ENCODE results near the gene COL5A1.

COL5A1 gene

DNA sequence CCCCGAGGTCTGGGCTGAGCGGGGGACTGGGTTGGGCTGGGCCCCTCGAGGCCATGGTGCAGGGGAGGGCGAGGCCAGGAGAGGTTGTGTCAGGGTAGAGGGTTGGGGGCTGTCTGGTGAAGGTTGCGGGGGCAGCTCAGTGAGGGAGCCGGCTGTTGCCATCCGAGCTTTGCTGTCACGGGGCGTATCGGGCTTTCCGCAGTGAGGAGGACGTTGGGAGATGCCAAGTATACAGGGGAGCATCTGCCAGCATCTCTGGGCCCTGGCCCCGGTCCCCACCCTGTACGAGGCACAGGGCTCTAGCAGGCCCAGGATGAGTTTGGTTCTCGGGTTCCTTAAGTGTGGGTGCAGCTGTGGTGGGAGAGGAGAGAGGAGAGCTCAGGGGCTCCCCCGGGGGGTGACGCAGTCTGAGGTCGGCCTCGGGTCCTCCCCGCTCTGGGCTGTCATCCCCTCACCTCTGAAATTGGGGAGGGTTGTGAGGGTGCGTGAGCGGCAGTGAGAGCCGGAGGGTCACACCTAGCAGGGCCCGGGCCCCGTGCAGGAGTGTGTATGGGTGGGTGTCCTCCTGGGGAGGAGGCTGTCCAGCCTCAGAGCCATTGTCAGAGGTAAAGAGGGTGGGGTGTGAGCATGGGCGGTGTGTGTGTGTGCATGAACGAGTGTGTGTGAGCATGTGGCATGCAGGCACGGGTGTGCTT lies 87.3 kb downstream of the COL5A1 start:
- ATAC-seq, result no peak
- no peak for DNase-seq

DNA sequence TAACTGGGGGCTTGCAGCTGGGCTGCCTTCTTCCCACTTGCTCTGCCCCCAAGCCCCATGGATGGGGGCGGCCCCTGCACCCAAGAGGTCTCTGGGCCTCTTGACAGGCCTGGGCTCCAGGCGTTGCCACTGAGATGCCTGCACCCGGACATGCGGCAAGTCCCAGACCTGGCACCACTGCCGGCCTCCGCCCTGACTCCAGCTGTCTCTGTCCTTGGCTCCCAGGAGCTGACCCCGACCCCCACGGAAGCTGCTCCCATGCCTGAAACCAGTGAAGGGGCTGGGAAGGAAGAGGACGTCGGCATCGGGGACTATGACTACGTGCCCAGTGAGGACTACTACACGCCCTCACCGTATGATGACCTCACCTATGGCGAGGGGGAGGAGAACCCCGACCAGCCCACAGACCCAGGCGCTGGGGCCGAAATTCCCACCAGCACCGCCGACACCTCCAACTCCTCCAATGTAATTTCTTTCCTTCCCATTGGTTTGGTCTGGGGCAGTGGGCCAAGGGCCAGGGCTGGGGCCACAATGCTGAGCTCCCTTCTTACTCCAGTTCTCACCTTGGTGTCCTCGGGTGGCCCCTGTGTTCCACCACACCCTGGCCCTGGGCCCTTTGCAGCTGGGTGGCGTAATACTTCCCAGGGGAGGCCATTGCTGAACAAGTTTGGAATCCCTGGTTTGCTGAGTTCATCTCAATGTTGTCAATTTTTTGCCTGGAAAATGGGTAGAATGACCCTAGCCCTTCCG lies 88.6 kb downstream of the COL5A1 start:
- ATAC-seq (no peak), DNase-seq (no peak)

DNA sequence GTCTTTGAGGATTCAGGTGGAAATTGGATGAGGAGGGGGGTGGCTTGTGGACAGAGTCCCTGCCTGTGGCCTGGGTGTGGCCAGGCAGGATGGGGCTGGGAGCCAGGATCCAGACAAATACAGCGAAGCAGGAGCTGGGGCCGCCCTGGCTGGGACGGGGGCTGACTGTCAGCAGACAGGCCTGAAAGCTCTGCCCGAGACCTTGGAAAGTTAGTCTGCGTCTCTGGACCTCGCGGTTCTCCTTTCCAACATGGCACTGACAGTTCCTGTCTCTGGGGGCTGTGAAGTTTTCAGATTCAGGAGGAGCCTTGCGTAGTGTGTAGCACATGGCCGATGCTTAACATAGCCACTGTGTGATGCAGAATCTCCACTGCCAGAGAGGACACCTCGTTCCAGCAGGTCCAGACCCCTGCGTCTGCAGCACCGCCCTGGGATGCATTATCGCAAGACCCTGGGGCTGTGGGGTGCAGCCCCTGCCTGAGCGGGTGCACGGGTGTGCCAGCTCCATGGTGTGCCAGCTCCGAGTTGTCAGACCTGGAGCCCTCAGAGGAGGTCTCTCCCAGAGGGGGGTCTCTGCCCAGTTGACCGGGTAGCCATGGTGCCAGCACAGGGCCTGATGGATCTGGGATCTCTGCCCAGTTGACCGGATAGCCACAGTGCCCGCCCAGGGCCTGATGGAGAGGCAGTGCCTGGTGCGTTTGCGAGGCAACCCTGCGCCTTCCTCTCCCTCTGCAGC lies 89.3 kb downstream of the COL5A1 start:
- ATAC-seq (no peak), DNase-seq (no peak)

DNA sequence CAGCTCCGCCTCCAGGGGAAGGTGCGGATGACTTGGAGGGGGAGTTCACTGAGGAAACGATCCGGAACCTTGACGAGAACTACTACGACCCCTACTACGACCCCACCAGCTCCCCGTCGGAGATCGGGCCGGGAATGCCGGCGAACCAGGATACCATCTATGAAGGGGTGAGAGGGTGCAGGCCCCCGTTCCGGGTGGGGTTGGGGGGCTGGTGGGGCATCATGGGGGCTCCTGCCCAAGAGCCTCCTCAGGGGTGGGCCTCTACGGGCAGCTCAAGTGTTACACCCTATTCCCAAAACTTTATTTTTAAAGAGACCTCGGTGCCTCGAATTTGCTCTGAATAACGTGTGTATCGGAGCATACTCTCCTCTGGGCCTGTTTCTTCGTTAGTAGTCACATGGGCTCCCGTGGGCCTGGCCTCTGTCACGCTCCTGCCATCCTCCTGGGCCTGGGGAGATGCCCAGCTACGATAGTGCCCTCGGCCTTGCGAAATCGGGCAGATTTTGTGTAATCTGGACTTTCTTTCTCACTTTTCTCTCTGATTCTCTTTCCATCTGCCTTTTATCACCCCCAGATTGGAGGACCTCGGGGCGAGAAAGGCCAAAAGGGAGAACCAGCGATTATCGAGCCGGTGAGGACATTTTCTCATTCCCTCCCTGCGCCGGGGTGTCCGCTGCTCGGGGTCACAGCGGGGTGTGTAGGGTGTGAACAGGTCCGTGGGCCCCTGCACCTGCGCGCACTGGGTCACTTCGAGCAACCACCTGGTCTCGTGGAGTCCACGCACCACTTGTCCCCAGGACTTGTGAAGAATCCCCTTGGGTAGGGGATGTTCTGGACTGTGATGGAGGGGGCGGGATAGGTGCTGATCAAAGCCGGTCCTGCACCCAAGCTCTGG lies 90.1 kb downstream of the COL5A1 start:
- ATAC-seq, result no peak
- DNase-seq, result no peak

DNA sequence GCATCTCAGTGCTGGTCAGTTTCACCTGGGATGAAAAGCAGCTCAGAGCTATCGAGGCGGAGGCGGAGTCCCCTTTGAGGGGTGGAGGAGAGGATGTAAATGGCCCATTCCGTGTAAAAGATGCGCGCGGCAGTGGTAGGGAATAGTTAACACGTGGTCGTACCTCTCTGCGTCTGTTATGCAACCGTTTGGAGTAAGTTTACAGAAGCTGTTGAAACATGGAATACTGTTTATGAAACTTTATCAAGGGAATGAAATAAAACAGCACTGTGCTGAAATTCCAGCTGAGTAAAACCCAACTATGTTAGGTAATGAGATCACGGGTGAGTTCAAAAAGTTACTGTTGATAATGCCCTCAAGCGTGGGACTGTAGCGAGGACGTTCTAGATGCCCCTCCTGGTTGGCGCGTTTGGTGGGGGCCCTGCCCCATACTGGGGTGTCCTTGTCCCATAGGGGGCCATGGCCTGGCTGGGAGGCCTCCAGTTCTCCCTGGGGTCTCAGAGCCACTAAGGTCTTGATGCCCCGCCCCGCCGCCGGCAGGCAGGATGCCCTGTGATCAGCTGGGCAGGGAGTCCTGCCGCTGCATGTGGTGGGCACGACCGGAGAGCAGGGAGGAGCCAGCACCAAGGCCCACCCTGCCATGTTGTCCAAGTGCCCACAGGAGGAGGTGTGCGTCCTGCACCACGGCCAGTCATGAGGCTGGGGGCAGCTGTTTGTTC lies 90.9 kb downstream of the COL5A1 start:
- DNase-seq (no peak), ATAC-seq (no peak)

DNA sequence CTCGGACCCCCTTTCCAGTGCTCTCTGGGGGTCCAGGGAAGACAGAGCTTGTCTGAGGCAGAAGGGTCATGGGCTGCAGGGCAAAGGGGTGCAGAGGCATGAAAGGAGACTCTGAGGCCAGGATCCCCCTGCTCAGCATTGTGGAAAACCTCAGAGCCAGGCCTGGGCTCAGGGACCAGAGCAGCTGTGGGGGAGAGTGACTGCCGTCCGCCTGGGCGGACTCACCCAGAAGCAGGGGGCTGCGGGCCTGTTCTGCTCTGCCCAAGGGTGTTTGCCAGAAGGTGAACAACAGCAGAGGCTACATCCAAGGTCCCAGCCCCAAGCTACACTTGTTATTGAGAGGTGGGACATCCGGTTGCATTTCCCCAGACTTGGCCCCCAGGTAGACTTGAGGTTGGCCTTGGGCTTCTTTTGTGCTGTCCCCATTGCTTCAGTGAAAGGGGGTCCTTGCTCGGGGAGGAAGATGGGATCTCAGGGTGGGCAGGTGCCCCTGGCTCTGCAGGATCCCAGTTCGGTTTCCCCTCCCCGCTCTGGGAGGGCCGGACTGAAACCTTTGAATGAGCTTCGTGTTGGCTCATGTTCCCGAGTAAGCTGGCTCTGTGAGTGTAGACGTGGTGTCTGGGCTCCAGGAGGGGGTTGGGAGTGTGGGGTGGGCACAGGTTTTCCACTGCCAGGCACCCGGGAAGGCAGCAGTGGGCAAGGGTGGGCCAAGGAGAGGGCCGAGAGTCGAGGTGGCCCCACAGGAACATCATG lies 92.1 kb downstream of the COL5A1 start:
- DNase-seq (no peak), ATAC-seq (no peak)

DNA sequence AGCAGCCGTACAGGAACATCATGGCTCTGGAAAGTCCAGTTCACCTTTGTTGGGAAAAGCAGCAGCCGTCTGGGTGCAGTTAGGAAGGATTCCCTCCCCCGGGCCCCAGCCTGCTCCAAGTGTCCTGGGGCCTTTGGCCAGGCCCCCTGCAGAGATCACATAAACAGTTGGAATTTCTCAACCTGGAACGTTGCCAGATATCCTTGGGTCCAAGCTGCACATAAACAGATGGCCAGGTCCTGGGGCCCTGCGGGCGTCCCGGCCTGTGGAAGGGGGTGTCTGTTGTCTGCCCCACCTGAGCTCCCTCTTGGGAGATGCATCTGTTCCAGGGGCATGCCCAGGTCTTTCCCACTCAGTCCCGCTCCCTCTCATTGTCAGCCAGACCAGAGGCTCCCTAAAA lies 92.7 kb downstream of the COL5A1 start:
- no peak for DNase-seq

DNA sequence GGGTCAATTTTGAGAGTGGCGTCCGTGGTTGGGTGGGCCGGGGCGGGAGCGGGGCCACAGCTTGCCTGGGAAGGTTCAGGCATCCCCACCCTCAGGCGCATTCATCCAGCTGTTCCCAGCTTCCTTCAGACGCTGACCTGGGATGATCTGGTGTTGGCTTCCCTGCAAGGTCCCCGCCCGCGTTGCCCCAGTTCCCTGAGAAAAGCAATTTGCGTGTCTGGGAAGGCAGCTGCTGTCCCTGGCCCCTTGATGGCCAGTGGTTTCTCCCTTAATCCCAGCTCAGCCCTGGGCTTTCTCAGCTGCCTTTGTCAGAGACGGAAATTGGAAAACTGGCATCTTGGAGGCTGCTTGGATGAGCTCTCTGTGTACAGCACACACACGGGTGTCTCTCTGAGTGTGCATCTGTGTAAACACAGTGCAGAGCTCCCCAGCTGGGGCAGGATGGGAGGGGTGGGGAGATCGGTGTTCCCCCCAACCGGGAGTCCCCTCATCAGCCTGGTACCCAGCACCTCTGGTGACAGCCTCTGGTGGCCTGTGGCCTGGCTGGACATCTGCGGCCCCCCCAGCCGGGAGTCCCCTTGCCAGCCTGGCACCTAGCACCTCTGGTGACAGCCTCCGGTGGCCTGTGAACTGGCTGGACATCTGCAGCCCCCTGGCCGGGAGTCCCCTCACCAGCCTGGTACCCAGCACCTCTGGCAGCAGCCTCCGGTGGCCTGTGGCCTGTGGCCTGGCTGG lies 94.0 kb downstream of the COL5A1 start:
- ATAC-seq (no peak), DNase-seq (no peak)

More for the DNA sequence above, 92.7 kb downstream of the COL5A1 start:
- ATAC-seq, result no peak

DNA sequence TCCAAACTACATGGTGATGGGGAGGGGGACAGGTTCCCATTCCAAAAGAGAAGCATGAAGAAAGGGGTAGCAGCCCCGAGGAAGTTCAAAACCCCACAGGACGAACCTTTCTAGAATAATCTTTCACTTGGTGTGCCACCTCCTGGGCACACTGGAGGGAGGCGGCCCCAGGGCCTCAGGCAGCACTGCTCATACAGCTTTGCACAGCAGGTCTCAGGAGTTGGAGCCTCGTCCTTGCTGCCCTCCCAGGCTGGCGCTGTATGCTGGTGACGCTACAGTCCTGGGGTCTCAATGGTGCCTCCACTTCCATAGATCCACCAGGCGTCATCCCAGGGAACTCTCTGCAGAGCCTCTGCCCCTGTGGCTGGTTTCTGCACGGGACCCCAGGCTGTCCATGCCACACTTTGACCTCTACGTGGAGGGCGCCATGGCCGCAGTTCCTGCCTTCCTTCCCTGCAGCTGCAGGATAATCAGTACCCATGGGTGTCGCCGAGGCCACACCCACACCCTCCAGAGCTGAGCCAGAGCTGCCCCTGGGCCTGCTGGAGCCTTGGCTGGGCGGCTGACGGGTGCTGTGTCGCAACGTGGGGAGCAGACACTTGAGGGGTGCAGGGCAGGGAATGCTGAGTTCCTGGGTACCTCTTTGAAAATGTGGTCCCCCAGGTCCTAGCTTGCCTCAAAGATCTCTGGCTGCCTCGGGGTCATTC lies 95.3 kb downstream of the COL5A1 start:
- no peak for ATAC-seq
- no peak for DNase-seq

DNA sequence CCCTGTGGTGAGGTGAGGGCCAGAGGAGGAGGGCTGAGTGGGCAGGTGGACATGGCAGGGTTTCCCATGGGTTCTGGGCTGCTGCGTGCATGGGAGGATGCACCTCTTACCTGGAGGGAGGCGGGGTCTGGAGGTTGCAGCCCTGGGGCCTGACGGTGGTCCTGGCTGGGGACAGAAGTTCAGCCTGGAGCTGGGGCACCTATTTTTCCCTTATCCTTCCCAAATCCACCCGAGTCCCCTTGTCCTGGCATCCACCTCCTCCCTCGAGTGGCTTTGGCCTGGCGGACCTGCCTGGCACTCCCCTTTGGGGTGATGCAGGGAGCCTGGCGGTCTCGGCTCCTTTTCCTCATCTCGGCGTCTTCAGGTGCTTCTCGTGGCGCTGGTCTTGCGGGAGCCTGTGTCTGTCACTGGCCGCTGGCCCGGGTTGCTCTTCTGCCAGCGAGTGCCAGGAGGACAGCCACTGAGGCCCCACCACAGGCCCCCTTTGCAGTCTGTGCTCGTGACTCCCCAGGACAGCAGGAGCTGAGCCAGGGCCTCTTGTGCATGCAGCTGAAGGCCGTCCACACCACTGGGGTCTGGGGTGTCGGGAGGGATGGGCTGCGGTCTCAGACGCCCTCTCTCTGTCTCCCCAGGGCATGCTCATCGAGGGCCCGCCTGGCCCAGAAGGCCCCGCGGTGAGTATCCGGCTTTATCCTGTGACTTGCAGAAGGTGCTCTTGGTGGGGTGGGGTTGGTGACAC lies 96.4 kb downstream of the COL5A1 start:
- DNase-seq, result no peak

DNA sequence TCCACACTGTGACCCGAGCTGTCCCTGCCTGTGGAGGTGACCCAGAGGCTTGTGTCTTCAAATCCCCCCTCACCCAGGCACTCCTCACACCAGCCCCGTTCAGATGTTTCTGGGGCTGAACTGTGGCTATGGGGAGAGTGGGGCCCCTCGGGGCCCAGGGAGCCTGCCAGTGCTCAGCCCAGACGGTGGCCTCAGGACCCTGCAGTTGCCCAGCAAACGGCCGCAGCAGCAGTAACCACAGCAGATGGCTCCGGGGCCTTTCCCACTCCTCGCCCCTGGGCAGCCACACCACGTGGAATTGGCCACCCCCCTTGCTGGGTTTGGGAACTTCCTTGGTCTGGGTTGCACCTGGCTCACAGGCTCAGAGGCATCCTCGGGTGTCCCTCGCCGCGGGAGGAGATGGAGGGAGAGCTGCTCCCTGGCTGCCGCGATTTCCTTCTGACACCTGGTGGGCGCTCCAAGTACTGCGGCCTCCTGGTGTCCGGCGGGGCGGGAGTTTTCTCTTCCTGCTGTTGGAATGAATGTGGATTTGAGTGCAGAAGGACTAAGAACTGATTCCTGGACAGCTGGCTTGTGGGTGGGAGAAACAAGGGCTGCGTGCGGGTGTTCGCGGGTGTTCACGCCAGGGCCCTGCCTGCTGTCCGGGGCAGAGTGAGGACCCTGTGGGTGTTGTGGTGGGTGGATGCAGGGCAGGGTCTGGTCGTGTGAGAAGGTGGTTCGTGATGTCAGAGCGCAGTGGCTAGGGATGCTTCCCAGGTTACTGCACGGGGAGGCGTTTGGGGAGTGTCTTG lies 97.5 kb downstream of the COL5A1 start:
- ATAC-seq, result no peak

More for the DNA sequence above, 96.4 kb downstream of the COL5A1 start:
- no peak for ATAC-seq

DNA sequence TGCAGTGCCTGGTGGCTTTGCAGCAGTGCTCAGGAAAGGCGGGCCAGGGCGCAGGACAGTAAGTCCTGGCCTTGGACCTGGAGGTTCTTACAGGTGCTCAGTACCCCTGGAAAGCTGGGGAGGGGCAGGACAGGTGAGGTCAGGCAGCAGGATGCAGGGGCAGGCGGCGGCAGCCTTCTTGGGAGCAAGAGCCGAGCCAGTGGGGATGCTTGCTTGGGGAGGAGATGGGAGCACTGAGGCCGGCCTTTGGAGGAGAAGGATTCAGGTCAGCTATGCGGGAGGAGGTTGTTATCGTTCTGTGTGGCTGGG lies 98.0 kb downstream of the COL5A1 start:
- DNase-seq, result no peak
- no peak for ATAC-seq

More for the DNA sequence above, 97.5 kb downstream of the COL5A1 start:
- peak; percentile 60 for DNase-seq

DNA sequence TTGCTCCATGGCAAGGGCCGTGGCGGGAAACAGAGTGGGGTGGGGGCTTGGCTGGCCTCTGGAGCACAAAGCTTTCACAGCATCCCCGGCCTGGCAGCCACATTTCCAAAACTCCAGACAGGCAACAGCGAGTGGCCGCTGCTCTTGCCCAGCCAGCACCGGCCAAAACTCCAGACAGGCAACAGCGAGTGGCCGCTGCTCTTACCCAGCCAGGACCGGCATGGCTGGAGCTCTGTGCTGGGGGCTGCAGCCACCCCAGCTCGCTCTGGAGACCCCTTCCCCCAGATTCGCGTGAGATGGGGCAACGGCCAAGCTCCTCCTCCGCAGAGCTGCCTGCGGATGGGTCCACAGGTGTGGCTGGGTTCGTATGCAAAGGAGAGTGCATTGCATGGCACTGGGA lies 98.5 kb downstream of the COL5A1 start:
- no peak for ATAC-seq
- no peak for DNase-seq

DNA sequence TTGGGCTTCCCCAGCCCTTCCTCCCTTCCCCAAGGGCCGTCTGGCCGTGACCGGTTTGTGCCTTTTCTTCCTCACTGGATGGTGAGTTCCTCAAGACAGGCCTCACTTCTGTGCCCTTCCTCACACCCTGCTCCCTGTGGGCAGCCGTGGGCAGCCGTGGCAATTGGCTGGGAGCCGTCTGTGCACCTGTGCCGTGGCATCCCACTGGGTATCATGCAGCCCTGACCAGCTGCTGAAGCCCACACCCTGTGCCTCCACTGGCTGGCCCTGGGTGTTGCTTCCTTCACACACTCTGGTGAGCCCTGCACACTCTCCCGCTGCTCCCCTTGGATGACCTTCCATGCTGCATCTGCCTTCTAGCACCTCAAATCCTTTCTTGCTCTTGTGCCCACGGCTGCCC lies 100.2 kb downstream of the COL5A1 start:
- DNase-seq (no peak), ATAC-seq (no peak)

DNA sequence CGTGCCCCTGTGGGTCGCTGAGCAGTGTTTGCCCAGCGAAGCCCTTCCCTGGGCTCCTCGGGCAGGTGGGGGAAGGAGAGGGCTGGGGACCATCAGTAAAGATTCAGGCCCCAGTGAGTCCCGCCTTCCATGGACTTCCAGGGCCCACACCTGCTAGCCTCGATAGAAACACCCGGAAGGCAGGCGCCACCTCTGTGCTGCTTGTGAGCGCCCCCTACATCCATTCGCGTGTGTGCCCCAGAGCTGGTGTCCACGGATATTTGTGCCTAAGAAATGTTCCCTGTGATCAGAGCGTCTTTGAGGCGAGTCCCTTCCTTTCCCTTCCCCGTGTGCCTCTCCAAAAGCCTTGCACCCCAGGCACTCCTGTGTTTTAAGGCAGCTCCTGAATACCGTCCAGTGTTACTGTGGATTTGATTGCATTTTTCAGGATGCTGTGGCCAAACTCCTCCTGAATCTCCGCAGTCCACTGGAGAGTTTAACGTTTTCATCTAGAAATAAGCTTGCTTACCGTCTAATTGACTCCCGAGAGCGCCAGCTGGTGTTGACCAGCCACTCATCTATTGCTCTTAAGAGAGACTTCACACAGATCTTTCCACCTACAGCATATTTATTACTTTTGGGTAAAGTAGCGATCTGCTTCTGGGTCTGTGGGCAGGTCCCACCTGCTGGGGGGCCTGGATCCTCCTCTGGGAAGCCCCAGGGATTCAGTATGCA lies 101.4 kb downstream of the COL5A1 start:
- ATAC-seq, result no peak
- DNase-seq, result no peak

DNA sequence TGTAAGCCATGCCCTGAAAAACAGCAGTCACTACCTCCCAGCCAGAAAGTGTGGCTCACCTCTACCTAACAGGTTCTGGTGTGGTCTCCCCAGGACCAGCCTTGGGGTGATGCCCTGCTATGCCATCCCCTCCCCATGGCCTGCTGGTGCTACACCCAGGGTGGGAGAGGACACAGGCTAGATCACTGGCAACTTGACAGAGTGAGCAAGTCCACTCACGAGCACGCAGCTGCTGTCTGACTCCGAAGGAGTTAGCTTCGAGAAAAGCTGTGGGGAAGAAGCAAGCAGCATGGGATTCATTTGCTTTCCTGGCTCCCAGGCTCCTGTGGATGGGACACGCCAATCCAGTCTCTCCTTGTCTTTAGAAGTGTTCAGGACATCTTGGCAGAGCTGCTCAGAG lies 102.2 kb downstream of the COL5A1 start:
- DNase-seq (no peak), ATAC-seq (no peak)

Data from stimulated activated naive CD8-positive, alpha-beta T cell treated with anti-CD3 and anti-CD28 coated beads, Interleukin-15, Interleukin-2, amounts not matched to agents 100 U/mL and 50 U/mL, for 24 hours (primary cell).